ENCODE measurements around the gene SFMBT2.
A peak's percentile ranks its signal among the peaks of the same experiment; 100 is the strongest.

Gene SFMBT2

GRCh38 chr10:7296076-7296475 lies 114.8 kb downstream of the SFMBT2 start:
- no peak for ATAC-seq (replicated peaks)
- Mint-ChIP-seq H3K27ac (no peak overlapping the region), H3K4me3 (no peak overlapping the region)

GRCh38 chr10:7293378-7293920 lies 117.4 kb downstream of the SFMBT2 start:
- peaks cover 26 to 52% of the 10 kb centered on the region in 2 donors for H3K4me1 Mint-ChIP-seq
- no peaks in the 10 kb centered on the region for H3K27me3 Mint-ChIP-seq

More at GRCh38 chr10:7296076-7296475, 114.8 kb downstream of the SFMBT2 start:
- peaks cover 41 to 44% of the 10 kb centered on the region in 2 donors for H3K36me3 Mint-ChIP-seq
- H3K9me3 Mint-ChIP-seq: peaks cover 0 to 2% of the 10 kb centered on the region in 2 donors
- DNase-seq: no peak
- peaks cover 29 to 63% of the 10 kb centered on the region in 2 donors for H3K4me1 Mint-ChIP-seq
- no peaks in the 10 kb centered on the region for H3K27me3 Mint-ChIP-seq

GRCh38 chr10:7291487-7292270 lies 119.2 kb downstream of the SFMBT2 start:
- Mint-ChIP-seq H3K27ac (peak overlapping the region; percentile 74), H3K4me1 (peaks cover 24 to 40% of the 10 kb centered on the region in 2 donors), H3K36me3 (peaks cover 26 to 35% of the 10 kb centered on the region in 2 donors), H3K4me3 (peak overlapping the region in 1 of 2 donors; percentile 19), H3K9me3 (no peaks in the 10 kb centered on the region), H3K27me3 (no peaks in the 10 kb centered on the region)
- DNase-seq: no peak
- ATAC-seq (replicated peaks): peak in 1 of 2 donors; percentile 72

More at GRCh38 chr10:7293378-7293920, 117.4 kb downstream of the SFMBT2 start:
- DNase-seq: no peak
- Mint-ChIP-seq H3K4me3 (no peak overlapping the region), H3K36me3 (peaks cover 39 to 41% of the 10 kb centered on the region in 2 donors), H3K27ac (no peak overlapping the region), H3K9me3 (no peaks in the 10 kb centered on the region)
- ATAC-seq (replicated peaks): peak; percentile 59 to 64

GRCh38 chr10:7288060-7288690 lies 122.7 kb downstream of the SFMBT2 start:
- H3K4me1 Mint-ChIP-seq: peaks cover 20 to 30% of the 10 kb centered on the region in 2 donors
- DNase-seq (no peak), ATAC-seq (replicated peaks) (no peak)
- no peak overlapping the region for H3K4me3 Mint-ChIP-seq
- H3K27ac Mint-ChIP-seq: no peak overlapping the region
- peaks cover 41 to 49% of the 10 kb centered on the region in 2 donors for H3K36me3 Mint-ChIP-seq
- no peaks in the 10 kb centered on the region for H3K9me3 Mint-ChIP-seq
- no peaks in the 10 kb centered on the region for H3K27me3 Mint-ChIP-seq

- Mint-ChIP-seq H3K4me3 (no peak overlapping the region), H3K27ac (no peak overlapping the region), H3K36me3 (peaks cover 45 to 57% of the 10 kb centered on the region in 2 donors), H3K9me3 (no peaks in the 10 kb centered on the region), H3K4me1 (peaks cover 20 to 22% of the 10 kb centered on the region in 2 donors), H3K27me3 (no peaks in the 10 kb centered on the region)
- DNase-seq (no peak), ATAC-seq (replicated peaks) (no peak)
These were observed 123.5 kb downstream of the SFMBT2 start for GRCh38 chr10:7287377-7287776.

GRCh38 chr10:7285522-7286322 lies 125.1 kb downstream of the SFMBT2 start:
- ATAC-seq (replicated peaks) (no peak), DNase-seq (no peak)
- Mint-ChIP-seq H3K4me3 (no peak overlapping the region), H3K36me3 (peaks cover 47 to 59% of the 10 kb centered on the region in 2 donors), H3K27me3 (no peaks in the 10 kb centered on the region), H3K4me1 (peaks cover 10 to 16% of the 10 kb centered on the region in 2 donors), H3K27ac (no peak overlapping the region), H3K9me3 (peaks cover 0 to 2% of the 10 kb centered on the region in 2 donors)

- Mint-ChIP-seq H3K4me3 (peak overlapping the region in 1 of 2 donors; percentile 3), H3K9me3 (peaks cover 0 to 4% of the 10 kb centered on the region in 2 donors), H3K27me3 (no peaks in the 10 kb centered on the region), H3K36me3 (peaks cover 62 to 69% of the 10 kb centered on the region in 2 donors), H3K27ac (no peak overlapping the region), H3K4me1 (peaks cover 17 to 23% of the 10 kb centered on the region in 2 donors)
- no peak for ATAC-seq (replicated peaks)
- no peak for DNase-seq
These were observed 127.6 kb downstream of the SFMBT2 start for GRCh38 chr10:7283246-7283645.

GRCh38 chr10:7282457-7282856 lies 128.4 kb downstream of the SFMBT2 start:
- no peak for DNase-seq
- Mint-ChIP-seq H3K4me1 (peaks cover 18 to 23% of the 10 kb centered on the region in 2 donors), H3K27me3 (no peaks in the 10 kb centered on the region), H3K36me3 (peaks cover 67 to 71% of the 10 kb centered on the region in 2 donors), H3K27ac (no peak overlapping the region), H3K4me3 (no peak overlapping the region), H3K9me3 (peaks cover 0 to 4% of the 10 kb centered on the region in 2 donors)
- no peak for ATAC-seq (replicated peaks)

GRCh38 chr10:7281429-7281828 lies 129.4 kb downstream of the SFMBT2 start:
- H3K36me3 Mint-ChIP-seq: peaks cover 69 to 74% of the 10 kb centered on the region in 2 donors
- ATAC-seq (replicated peaks): no peak
- peaks cover 18 to 29% of the 10 kb centered on the region in 2 donors for H3K4me1 Mint-ChIP-seq

GRCh38 chr10:7279303-7279702 lies 131.5 kb downstream of the SFMBT2 start:
- Mint-ChIP-seq H3K27me3 (no peaks in the 10 kb centered on the region), H3K4me1 (peaks cover 21 to 35% of the 10 kb centered on the region in 2 donors), H3K36me3 (peaks cover 74 to 84% of the 10 kb centered on the region in 2 donors), H3K9me3 (peaks cover 0 to 4% of the 10 kb centered on the region in 2 donors), H3K27ac (no peak overlapping the region), H3K4me3 (no peak overlapping the region)
- no peak for DNase-seq
- ATAC-seq (replicated peaks): no peak

More at GRCh38 chr10:7281429-7281828, 129.4 kb downstream of the SFMBT2 start:
- no peak for DNase-seq
- Mint-ChIP-seq H3K9me3 (peaks cover 0 to 4% of the 10 kb centered on the region in 2 donors), H3K4me3 (no peak overlapping the region), H3K27me3 (no peaks in the 10 kb centered on the region), H3K27ac (no peak overlapping the region)

GRCh38 chr10:7277867-7278266 lies 133.0 kb downstream of the SFMBT2 start:
- peak overlapping the region; percentile 7 for H3K27ac Mint-ChIP-seq
- no peaks in the 10 kb centered on the region for H3K27me3 Mint-ChIP-seq
- peaks cover 65 to 76% of the 10 kb centered on the region in 2 donors for H3K36me3 Mint-ChIP-seq
- H3K4me3 Mint-ChIP-seq: no peak overlapping the region
- ATAC-seq (replicated peaks) (no peak), DNase-seq (no peak)
- peaks cover 0 to 4% of the 10 kb centered on the region in 2 donors for H3K9me3 Mint-ChIP-seq
- peaks cover 19 to 37% of the 10 kb centered on the region in 2 donors for H3K4me1 Mint-ChIP-seq

- peaks cover 63 to 72% of the 10 kb centered on the region in 2 donors for H3K36me3 Mint-ChIP-seq
- H3K4me3 Mint-ChIP-seq: no peak overlapping the region
- peaks cover 0 to 4% of the 10 kb centered on the region in 2 donors for H3K9me3 Mint-ChIP-seq
- H3K27ac Mint-ChIP-seq: no peak overlapping the region
- H3K4me1 Mint-ChIP-seq: peaks cover 19 to 41% of the 10 kb centered on the region in 2 donors
- ATAC-seq (replicated peaks): no peak
- no peaks in the 10 kb centered on the region for H3K27me3 Mint-ChIP-seq
- no peak for DNase-seq
These were observed 133.4 kb downstream of the SFMBT2 start for GRCh38 chr10:7277432-7277831.

GRCh38 chr10:7275761-7276440 lies 134.9 kb downstream of the SFMBT2 start:
- DNase-seq (no peak), ATAC-seq (replicated peaks) (no peak)
- Mint-ChIP-seq H3K9me3 (peaks cover 0 to 4% of the 10 kb centered on the region in 2 donors), H3K27me3 (no peaks in the 10 kb centered on the region), H3K4me1 (peaks cover 25 to 47% of the 10 kb centered on the region in 2 donors), H3K27ac (no peak overlapping the region), H3K4me3 (no peak overlapping the region), H3K36me3 (peaks cover 64 to 72% of the 10 kb centered on the region in 2 donors)

All from stimulated activated naive B cell treated with anti-CD40 and anti-IgM and Interleukin-4, amounts not matched to agents 10 μg/mL and 1 μg/mL and 100 μg/mL, for 72 hours (primary cell).